Activated naive CD8-positive, alpha-beta T cell treated with anti-CD3 and anti-CD28 coated beads, Interleukin-2, amount 50 U/mL, for 16 hours (primary cell): ENCODE results near the gene CENPW.

Source experiments
- DNase-seq: peaks from one replicate; pipeline ENCODE4 v3.0.0-alpha.2; 2020; ENCODE audit warnings: low read depth, low spot score

The CENPW gene

DNA sequence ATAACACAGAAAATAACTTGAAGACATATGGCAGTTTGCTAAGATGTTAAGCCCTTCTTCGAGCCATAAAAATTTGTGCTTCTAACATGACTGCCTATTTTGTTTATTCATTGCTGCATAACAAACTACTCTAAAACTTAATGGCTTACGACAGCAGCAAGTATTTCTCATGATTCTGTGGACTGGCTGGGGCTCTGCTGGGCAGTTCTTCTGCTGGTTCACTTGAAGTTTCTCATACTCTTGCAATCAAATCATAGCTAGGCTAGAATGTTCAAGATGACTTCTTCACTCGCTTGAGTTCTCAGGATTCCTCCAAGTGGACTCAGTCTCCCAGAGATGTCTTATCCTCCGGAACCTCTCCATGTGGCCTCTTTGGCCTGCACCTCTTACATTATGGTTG, 33.4 kb downstream of the CENPW start:
- DNase-seq, result no peak

DNA sequence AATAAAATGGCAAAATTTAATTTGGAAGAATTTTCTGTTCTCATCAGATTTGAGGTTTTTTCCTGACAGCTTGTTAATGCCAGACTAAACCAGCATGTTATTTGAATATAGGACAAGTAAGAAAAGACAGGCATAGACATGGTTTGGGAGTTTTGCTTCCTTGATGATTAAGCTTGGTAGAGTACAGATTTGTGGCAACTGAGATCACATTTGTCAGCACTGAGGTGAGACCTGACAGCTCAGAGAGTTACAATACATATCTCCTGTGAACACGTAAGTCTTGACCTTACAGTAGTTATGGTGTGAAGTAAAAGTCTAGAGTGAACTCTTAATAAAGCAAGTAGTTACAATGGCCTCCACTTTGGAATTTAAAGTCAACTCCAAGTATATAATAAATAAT, 34.5 kb downstream of the CENPW start:
- DNase-seq, result no peak

DNA sequence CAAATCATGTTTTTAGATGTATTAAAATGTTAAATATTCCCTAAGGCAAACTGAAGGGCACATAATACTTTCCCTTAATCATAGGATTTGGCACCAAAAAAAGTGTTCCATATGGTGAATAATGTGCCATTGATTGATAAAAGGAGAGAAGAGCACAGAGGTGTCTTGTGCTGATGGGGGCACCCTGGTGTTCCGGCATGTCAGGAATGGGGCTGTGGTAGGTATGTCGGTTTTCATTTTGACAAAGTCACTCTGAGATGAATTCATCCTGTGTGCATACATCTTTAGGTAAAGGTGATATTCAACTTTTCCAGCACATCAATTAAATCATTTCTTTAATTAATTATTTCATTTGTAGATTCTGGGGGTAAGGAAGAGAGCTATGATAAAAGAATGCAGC, 36.8 kb downstream of the CENPW start:
- no peak for DNase-seq

GRCh38 chr6:126377594-126378153, 37.8 kb downstream of the CENPW start:
- DNase-seq, result no peak

DNA sequence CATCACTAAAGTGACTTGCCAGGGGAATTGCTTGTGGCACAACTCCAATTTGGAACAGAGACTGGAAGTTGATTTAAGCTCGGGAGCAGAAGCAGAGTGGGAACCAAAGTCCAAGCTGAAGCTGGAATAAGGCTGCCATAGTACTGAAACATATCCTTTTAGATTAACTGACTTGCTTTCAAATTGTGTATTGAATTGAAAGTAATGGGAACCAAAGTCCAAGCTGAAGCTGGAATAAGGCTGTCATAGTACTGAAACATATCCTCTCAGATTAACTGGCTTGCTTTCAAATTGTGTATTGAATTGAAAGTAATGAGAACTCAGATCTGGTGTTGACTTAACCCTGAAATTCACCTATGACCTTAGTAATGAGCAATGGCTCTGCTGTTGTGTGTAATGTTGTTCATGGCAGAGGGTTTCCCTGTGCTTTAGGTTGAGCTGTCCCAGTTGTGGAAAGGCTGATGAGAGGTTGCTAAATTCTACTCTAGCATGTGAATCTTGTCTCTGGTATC, 40.2 kb downstream of the CENPW start:
- DNase-seq, result no peak

GRCh38 chr6:126381498-126381897, 41.6 kb downstream of the CENPW start:
- DNase-seq, result no peak

DNA sequence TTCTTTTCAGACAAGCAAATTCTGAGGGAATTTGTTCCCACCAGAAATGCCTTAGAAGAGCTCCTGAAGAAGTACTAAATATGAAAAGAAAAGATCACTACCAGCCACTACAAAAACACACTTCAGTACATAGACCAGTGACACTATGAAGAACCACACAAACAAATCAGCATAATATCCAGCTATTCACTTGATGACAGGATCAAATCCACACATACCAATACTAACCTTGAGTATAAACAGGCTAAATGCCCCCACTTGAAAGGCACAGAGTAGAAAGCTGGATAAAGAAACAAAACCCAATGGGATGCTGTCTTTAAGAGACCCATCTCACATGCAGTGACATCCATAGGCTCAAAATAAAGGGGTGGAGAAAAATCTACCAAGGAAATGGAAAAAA, 43.3 kb downstream of the CENPW start:
- no peak for DNase-seq

- no peak for DNase-seq
Observed at GRCh38 chr6:126385536-126385935, 45.6 kb downstream of the CENPW start.

DNA sequence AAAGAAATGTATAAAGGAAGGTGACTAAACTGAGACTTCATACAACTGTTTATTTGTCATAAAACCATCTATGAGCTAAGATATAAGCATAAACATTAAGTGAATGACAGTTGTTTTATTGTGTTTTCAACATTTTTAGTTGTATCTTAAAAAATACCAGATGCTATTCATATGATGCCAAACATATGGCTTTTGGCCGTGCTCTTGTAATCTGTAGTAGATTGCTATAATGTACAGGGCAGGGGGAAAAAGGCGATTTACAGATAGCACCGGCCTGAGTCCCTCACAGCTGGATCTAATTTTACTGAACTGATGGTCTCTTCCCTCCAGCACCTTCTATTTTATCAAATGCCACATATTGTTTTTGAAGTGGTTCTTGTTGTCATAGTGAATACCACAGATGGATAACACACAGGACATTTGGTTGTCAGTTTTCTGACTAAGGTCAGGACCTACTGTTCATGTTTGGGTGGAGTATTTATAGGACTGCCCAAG, 48.2 kb downstream of the CENPW start:
- DNase-seq, result no peak

DNA sequence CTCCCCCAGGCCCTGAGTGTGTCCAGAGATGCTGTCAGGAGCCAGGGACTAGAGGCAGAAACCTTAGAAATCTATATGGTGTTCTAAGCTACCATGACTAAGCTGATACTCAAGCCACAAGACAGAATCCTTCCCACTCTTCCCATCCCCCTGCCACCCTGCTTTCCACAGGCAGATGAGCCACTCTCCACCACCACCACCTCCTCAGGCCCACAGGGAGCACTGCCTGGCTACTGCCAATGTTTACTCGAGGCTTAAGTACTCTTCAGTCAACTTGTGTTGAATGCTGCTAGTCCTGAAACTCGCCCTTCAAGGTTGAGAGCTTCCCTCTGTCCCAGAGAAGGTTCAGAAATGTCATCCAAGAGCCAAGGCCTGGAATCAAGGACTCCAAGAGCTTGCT, 56.2 kb downstream of the CENPW start:
- DNase-seq, result no peak
